Activated naive CD8-positive, alpha-beta T cell treated with anti-CD3 and anti-CD28 coated beads, Interleukin-2, amount 10 ng/mL, durations not matched to agents 7 days and 5 days (primary cell): ENCODE measurements around the gene SMIM45.
A peak's percentile ranks its signal among the peaks of the same experiment; 100 is the strongest.

Experiments
- ATAC-seq: fragments of 150-1000 bp; cut with Tn5 transposase; one replicate; pipeline ENCODE4 v1.10.0; 2021; ENCODE audit warnings: low read depth, moderate library complexity
- POLR2A ChIA-PET: fragments of 350-600 bp; sonication (Branson Sonifier 250); formaldehyde crosslinking; loops from one replicate; lab custom pipeline; 2021; ENCODE audit warnings: antibody characterized with exemption; lab: Charles Lee
- DNase-seq: peaks from one replicate; pipeline ENCODE4 v3.0.0; 2021
- H3K27ac Mint-ChIP-seq: one replicate; pipeline ENCODE4 v1.8.0; 2022; ENCODE audit warnings: mild to moderate bottlenecking, mixed read lengths
- H3K27me3 Mint-ChIP-seq: one replicate; pipeline ENCODE4 v1.8.0; 2022; ENCODE audit warnings: mild to moderate bottlenecking, moderate library complexity, mixed read lengths
- H3K36me3 Mint-ChIP-seq: one replicate; pipeline ENCODE4 v1.8.0; 2021; ENCODE audit warnings: mild to moderate bottlenecking, mixed read lengths
- H3K4me1 Mint-ChIP-seq: one replicate; pipeline ENCODE4 v1.8.0; 2021; ENCODE audit warnings: mixed read lengths
- H3K4me3 Mint-ChIP-seq: one replicate; pipeline ENCODE4 v1.8.0; 2022; ENCODE audit warnings: mild to moderate bottlenecking, moderate library complexity, mixed read lengths
- H3K9me3 Mint-ChIP-seq: one replicate; pipeline ENCODE4 v1.8.0; 2021; ENCODE audit warnings: mixed read lengths

SMIM45 gene

GRCh38 chr22:41911001-41911611 lies 40.8 kb upstream of the SMIM45 start:
- Mint-ChIP-seq H3K9me3 (no peaks in the 10 kb centered on the region), H3K4me1 (peaks cover 17% of the 10 kb centered on the region), H3K36me3 (peaks cover 4% of the 10 kb centered on the region), H3K27me3 (peaks cover 47% of the 10 kb centered on the region), H3K27ac (no peak overlapping the region), H3K4me3 (peak overlapping the region; percentile 35)
- POLR2A ChIA-PET = interaction anchor here (1.5 kb wide), 1 partner anchor 36 kb away, joined by 3 read pairs; the partner anchor contains the start of gene CENPM
- ATAC-seq = no peak
- no peak for DNase-seq

- Mint-ChIP-seq H3K36me3 (peaks cover 4% of the 10 kb centered on the region), H3K9me3 (no peaks in the 10 kb centered on the region), H3K4me1 (peaks cover 19% of the 10 kb centered on the region), H3K27me3 (peaks cover 61% of the 10 kb centered on the region), H3K4me3 (no peak overlapping the region), H3K27ac (no peak overlapping the region)
- DNase-seq (no peak), ATAC-seq (no peak)
- POLR2A ChIA-PET = interaction anchor here (1.2 to 1.5 kb wide), 3 partner anchors 34 to 112 kb away, joined by 3 read pairs; partner anchors contain the start of genes CCDC134 and CENPM
Measured at GRCh38 chr22:41912338-41913039, 39.5 kb upstream of the SMIM45 start.

DNA sequence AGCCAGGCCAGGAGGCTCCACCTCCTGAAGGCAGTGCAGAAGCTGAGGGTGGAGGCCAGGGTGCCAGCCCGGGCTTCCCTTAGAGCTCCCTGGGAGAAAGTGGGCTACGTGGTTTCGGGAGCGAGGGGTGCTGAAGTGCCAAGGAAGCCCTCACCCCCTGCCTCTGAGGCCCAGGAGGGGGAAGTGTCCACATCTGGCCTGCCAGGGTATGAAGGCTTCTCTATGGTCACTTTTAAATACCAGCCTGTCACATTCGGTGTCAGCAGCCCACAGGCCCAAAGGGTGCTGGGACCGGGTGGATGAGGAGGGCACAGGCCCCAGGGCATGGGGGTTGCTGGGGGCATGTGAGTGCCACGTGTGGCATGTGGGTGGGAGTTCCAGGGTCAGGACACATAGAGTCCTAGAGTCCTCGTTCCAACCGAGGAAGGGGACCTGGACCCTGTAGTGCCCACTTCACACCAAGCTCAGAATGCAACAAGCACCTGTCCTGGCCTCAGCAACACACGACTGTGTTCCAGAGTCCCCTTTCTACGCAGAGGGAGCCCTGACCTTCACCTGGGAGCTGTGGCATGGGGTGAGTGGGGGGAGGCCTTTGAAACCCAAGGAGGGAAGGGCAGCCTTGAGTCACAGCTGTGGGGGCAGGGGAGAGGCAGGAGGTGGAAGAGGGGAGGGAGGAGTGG lies 38.8 kb upstream of the SMIM45 start:
- peaks cover 4% of the 10 kb centered on the region for H3K36me3 Mint-ChIP-seq
- H3K4me1 Mint-ChIP-seq = peaks cover 18% of the 10 kb centered on the region
- DNase-seq (no peak), ATAC-seq (no peak)
- H3K27me3 Mint-ChIP-seq = peaks cover 66% of the 10 kb centered on the region
- no peak overlapping the region for H3K27ac Mint-ChIP-seq
- H3K9me3 Mint-ChIP-seq = no peaks in the 10 kb centered on the region
- POLR2A ChIA-PET = interaction anchor here (1.2 to 1.4 kb wide), 2 partner anchors 33 to 113 kb away, joined by 3 read pairs; partner anchors contain the start of genes CCDC134 and CENPM
- H3K4me3 Mint-ChIP-seq = peak overlapping the region; percentile 25

DNA sequence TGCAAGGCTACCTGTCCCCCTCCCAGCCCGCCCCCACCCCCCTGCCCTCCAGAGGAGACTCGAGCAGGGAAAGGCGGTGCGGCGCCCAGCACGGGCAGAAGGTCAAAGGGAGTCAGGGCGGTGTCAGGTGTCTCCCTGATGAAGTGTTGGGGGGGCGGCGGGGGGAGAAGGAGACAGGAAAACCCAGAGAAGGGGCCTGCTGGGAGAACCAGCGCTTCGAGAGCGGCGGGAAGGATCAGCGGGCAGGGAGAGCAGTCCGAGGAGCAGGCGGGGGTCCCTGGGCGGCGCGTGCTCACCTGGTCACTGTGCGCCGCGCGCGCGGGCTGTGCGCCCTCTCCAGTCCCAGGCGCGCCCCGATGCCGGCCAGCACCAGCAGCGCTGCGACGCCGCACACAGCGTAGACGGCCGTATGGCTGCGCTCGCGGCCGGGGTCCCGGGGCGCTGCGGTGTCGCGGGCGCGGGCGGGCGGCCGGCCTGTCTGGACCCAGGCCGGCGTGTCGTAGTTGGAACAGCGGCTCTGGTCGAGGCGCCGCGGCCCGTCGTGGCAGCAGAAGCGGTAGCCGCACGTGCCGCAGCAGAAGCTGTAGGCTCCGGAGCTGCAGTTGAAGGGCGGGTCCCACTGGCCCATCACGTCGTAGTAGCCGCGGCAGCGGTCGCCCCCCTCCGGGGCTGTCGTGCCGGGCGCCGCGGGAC lies 38.0 kb upstream of the SMIM45 start:
- H3K27me3 Mint-ChIP-seq = peaks cover 68% of the 10 kb centered on the region
- peaks cover 14% of the 10 kb centered on the region for H3K4me1 Mint-ChIP-seq
- no peak overlapping the region for H3K4me3 Mint-ChIP-seq
- DNase-seq = no peak
- H3K9me3 Mint-ChIP-seq = no peaks in the 10 kb centered on the region
- H3K36me3 Mint-ChIP-seq = peaks cover 2% of the 10 kb centered on the region
- H3K27ac Mint-ChIP-seq = no peak overlapping the region
- ATAC-seq = no peak
- POLR2A ChIA-PET = interaction anchor here (1.2 kb wide), 1 partner anchor 33 kb away, joined by 3 read pairs; the partner anchor contains the start of gene CENPM

DNA sequence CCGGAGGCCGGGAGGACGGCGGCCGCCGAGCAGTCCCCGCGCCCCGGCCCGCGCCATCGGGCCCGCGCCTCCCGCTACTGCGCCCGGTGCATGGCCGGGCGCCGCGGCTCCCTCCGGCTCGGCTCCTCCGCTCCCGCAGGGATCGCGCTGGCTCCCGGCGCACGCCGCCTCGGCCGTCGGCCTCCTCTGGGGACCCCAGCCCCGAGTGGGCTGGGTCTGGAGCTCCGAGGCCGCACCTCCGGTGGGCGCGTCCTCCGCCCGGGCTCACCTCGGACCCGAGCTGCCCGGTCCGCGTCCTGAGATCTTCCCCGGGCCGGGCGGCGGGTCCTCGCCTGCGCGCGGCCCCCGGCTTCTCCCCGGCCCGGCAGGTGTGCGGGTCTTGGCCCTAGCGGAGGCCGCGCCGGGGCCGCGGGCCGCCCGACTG lies 37.3 kb upstream of the SMIM45 start:
- no peaks in the 10 kb centered on the region for H3K36me3 Mint-ChIP-seq
- ATAC-seq (no peak), DNase-seq (no peak)
- no peak overlapping the region for H3K4me3 Mint-ChIP-seq
- POLR2A ChIA-PET = no interaction called here
- H3K27ac Mint-ChIP-seq = no peak overlapping the region
- peaks cover 15% of the 10 kb centered on the region for H3K4me1 Mint-ChIP-seq
- H3K9me3 Mint-ChIP-seq = no peaks in the 10 kb centered on the region
- peaks cover 65% of the 10 kb centered on the region for H3K27me3 Mint-ChIP-seq

DNA sequence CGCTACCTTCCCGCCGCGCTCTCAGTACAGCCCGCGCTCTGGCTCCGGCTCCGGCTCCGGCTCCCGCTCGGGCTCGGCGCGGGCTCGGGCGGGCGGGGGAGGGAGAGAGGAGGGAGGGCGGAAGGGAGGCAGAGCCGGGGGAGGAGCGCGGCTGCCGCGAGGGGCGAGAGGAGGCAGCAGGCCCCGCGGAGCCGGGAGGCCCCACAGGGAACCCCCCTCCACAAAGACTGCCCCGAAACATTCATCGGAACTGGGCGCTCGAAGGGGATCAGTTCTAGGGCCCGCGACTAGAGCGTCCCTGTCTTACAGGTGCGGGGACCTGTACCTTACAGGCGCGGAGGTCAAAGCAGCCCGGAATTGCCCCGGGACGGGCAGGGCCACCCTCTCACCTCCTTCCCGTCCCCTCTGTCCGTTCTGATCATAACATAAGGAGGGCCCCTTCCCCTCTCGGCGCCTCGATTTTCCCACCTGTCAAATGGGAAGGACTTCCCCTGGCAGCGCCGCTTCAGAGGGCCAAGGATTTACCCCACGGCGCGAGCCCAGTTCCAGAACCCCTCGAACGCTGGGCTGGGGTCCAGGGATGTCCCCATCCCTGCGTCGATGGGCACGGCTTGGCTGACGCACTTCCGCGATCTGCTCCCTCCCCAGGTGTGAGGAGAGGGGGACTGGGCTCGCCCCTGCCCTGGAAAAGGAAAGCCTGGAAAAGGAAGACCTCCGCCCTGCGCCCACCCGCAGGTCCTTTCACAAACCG lies 36.7 kb upstream of the SMIM45 start, which contains the start of gene SHISA8:
TSS of gene SHISA8 (minus strand) at position 40 of the 751 bp plus-strand sequence. CDS start 407 bp downstream, outside the sequence.
- DNase-seq = peak; percentile 73
- Mint-ChIP-seq H3K4me1 (peaks cover 15% of the 10 kb centered on the region), H3K27me3 (peaks cover 64% of the 10 kb centered on the region), H3K4me3 (peak within 1 kb of the TSS; percentile 22), H3K27ac (no peak within 1 kb of the TSS), H3K9me3 (no peaks in the 10 kb centered on the region), H3K36me3 (no peaks in the 10 kb centered on the region)
- POLR2A ChIA-PET = no interaction called here
- peak; percentile 65 for ATAC-seq

- POLR2A ChIA-PET = interaction anchor here (0.7 to 0.9 kb wide), 2 partner anchors 9 to 10 kb away, joined by 3 read pairs; no protein-coding TSS in a partner anchor
- Mint-ChIP-seq H3K27me3 (peaks cover 62% of the 10 kb centered on the region), H3K9me3 (no peaks in the 10 kb centered on the region), H3K36me3 (no peaks in the 10 kb centered on the region), H3K4me3 (no peak overlapping the region), H3K27ac (no peak overlapping the region), H3K4me1 (peaks cover 17% of the 10 kb centered on the region)
- DNase-seq (no peak), ATAC-seq (no peak)
Measured at GRCh38 chr22:41915786-41916493, 36.0 kb upstream of the SMIM45 start.

- ATAC-seq = no peak
- peaks cover 17% of the 10 kb centered on the region for H3K4me1 Mint-ChIP-seq
- no peak overlapping the region for H3K4me3 Mint-ChIP-seq
- DNase-seq = no peak
- peaks cover 55% of the 10 kb centered on the region for H3K27me3 Mint-ChIP-seq
- POLR2A ChIA-PET = interaction anchor here (0.9 kb wide), 1 partner anchor 10 kb away, joined by 3 read pairs; no protein-coding TSS in a partner anchor
- H3K27ac Mint-ChIP-seq = no peak overlapping the region
- no peaks in the 10 kb centered on the region for H3K9me3 Mint-ChIP-seq
- no peaks in the 10 kb centered on the region for H3K36me3 Mint-ChIP-seq
Measured at GRCh38 chr22:41916745-41917358, 35.1 kb upstream of the SMIM45 start.

DNA sequence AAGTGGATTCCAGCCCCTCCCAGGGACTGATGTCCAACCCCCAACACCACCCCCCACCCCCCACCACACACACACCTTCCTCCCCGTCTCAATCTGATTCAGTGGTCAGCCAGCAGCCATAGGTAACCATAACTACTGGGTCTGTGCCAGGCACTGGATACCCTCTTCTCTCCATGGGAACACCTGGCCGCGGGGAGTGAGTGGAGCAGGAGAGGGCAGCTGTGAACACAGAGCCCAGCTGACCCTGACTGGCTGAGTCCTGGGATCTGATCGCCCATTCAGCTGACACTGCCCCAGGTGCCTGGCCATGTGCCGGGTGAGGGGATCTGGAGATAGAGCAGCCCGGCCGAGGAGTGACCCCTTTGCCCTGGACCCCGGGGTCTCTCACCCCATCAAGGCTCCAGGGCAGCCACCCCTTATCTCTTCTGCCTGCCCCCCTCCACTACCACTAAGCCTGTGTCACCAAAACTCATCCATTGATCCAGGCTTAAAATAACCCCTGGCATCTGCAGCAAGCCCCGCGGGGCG lies 34.5 kb upstream of the SMIM45 start:
- Mint-ChIP-seq H3K27me3 (peaks cover 54% of the 10 kb centered on the region), H3K4me1 (peaks cover 17% of the 10 kb centered on the region), H3K9me3 (no peaks in the 10 kb centered on the region), H3K27ac (no peak overlapping the region), H3K36me3 (no peaks in the 10 kb centered on the region), H3K4me3 (no peak overlapping the region)
- DNase-seq (no peak), ATAC-seq (no peak)
- POLR2A ChIA-PET = no interaction called here

DNA sequence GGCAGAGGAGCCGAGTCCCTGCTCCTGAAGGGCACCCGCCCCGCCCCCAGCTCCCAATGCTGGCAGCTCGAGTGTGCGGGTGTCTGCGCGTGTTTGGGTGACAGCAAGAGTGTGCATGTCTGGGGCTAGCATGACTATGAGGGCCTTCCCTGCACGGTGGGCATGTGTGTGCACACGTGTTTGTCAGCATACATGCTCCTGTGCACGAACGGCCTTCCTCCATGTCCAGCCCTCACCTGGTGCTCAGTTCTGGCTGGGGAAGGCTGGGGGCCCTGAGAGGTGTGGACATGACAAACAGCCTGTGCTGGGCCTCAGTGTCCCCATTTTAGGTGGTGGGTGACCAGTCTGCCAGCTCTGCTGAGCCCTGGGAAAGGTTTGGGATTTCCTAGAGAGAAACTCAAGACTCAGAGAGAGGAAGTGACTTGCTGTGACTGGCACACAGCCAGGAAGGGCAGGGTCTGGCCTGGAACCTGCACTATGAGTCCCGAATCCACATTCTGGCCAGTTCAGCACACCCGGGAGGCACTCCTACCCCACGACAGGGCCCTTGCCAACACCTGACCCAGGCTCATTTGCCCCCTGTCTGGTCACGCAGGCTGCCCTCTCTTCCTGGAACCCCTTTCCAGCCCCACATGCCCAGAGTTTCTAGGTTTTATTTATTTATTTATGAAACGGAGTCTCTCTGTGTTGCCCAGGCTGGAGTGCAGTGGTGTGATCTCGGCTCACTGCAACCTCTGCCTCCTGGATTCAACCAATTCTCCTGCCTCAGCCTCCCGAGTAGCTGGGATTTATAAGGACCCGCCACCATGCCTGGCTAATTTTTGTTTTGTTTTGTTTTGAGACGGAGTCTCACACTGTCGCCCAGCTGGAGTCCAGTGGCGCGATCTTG lies 33.8 kb upstream of the SMIM45 start:
- DNase-seq (no peak), ATAC-seq (no peak)
- no peaks in the 10 kb centered on the region for H3K36me3 Mint-ChIP-seq
- peaks cover 17% of the 10 kb centered on the region for H3K4me1 Mint-ChIP-seq
- POLR2A ChIA-PET = no interaction called here
- no peaks in the 10 kb centered on the region for H3K9me3 Mint-ChIP-seq
- H3K27me3 Mint-ChIP-seq = peaks cover 47% of the 10 kb centered on the region
- H3K4me3 Mint-ChIP-seq = no peak overlapping the region
- no peak overlapping the region for H3K27ac Mint-ChIP-seq
